PC-9 (cell line): ENCODE measurements around the gene BMP5. TPM values are rescaled to one million over a fixed set of nuclear protein-coding genes. Genes with fewer than 3 reads are reported as not detected.

Experiments used
- BruUV-seq: library from RNA; stranded (reverse); fragments of 400-500 nt; replicated peaks from 2 replicates; lab custom pipeline; 2021; lab: Mats Ljungman, UMichigan
- CTCF ChIA-PET: fragments of 300-600 bp; sonication (Branson Sonifier 250); formaldehyde crosslinking; loops from one replicate; lab custom pipeline; 2022; ENCODE audit warnings: antibody characterized with exemption; lab: Charles Lee
- POLR2A ChIA-PET: fragments of 300-600 bp; sonication (Branson Sonifier 250); formaldehyde crosslinking; loops from one replicate; lab custom pipeline; 2022; ENCODE audit warnings: antibody characterized with exemption; ENCODE audit not compliant: unreplicated experiment; lab: Charles Lee
- DNase-seq, 2 experiments: peaks; one replicate each; pipeline versions ENCODE4 v3.0.0 to v3.0.0-alpha.2; 2015 to 2022; ENCODE audit warnings: mixed read lengths in 1 of 2
- H2AFZ ChIP-seq: fragments of 200-600 bp; sonication (generic); 2 replicates; pipeline ENCODE4 v1.8.1; 2017; ENCODE audit warnings: antibody characterized with exemption
- H3F3A ChIP-seq: fragments of 200-600 bp; sonication (generic); 2 replicates; pipeline ENCODE4 v1.8.1; 2017; ENCODE audit warnings: antibody characterized with exemption, mild to moderate bottlenecking, low read depth; ENCODE audit not compliant: insufficient read depth
- H3K27ac ChIP-seq: fragments of 200-600 bp; sonication (generic); 2 replicates; pipeline ENCODE4 v1.6.1; 2016; ENCODE audit warnings: mixed run types
- H3K27me3 ChIP-seq: fragments of 200-600 bp; sonication (generic); 2 replicates; pipeline ENCODE4 v1.6.1; 2016; ENCODE audit warnings: low read depth, mixed run types; ENCODE audit not compliant: insufficient read depth
- H3K36me3 ChIP-seq: fragments of 200-600 bp; sonication (generic); 2 replicates; pipeline ENCODE4 v1.6.1; 2016; ENCODE audit warnings: low read depth, mixed run types
- H3K4me1 ChIP-seq: fragments of 200-600 bp; sonication (generic); replicated peaks from 2 replicates; pipeline ENCODE4 v1.6.1; 2016; ENCODE audit warnings: mixed run types; ENCODE audit not compliant: insufficient read depth
- H3K4me2 ChIP-seq: fragments of 200-600 bp; sonication (generic); 2 replicates; pipeline ENCODE4 v1.6.1; 2017; ENCODE audit warnings: mixed run types
- H3K4me3 ChIP-seq: fragments of 200-600 bp; sonication (generic); 2 replicates; pipeline ENCODE4 v1.6.1; 2016; ENCODE audit warnings: mixed run types
- H3K79me2 ChIP-seq: fragments of 200-600 bp; sonication (generic); 2 replicates; pipeline ENCODE4 v1.6.1; 2017; ENCODE audit warnings: low read depth, mixed run types
- H3K9me2 ChIP-seq: fragments of 200-600 bp; sonication (generic); 2 replicates; pipeline ENCODE4 v1.8.1; 2017; ENCODE audit warnings: mild to moderate bottlenecking; ENCODE audit not compliant: insufficient read depth
- H3K9me3 ChIP-seq: fragments of 200-600 bp; sonication (generic); 2 replicates; pipeline ENCODE4 v1.8.1; 2016; ENCODE audit warnings: low read depth; ENCODE audit not compliant: insufficient read depth
- H4K20me1 ChIP-seq: fragments of 200-600 bp; sonication (generic); 2 replicates; pipeline ENCODE4 v1.8.1; 2017; ENCODE audit not compliant: insufficient read depth
- CTCF ChIP-seq: fragments of 200-600 bp; sonication (generic); conservative IDR thresholded peaks from 2 replicates; pipeline ENCODE4 v1.6.1; 2017; ENCODE audit warnings: mixed run types, antibody characterized with exemption, mild to moderate bottlenecking, moderate library complexity
- EZH2 ChIP-seq: fragments of 200-600 bp; sonication (generic); IDR thresholded peaks from 2 replicates; pipeline ENCODE4 v1.8.0; 2017; ENCODE audit warnings: antibody characterized with exemption, low read depth
- intact Hi-C: fragments of 100-400 bp; cut with micrococcal nuclease; formaldehyde crosslinking; loops from one replicate; pipeline ENCODE4 v1.10.0; 2022; ENCODE audit not compliant: unreplicated experiment
- total RNA-seq: library from RNA; stranded (reverse); gene quantifications from 2 replicates; pipeline ENCODE4 v1.2.3, GENCODE V29; 2021

BMP5 gene
- total RNA-seq, 1 experiment from 2014 or later, result 0.20 TPM

- POLR2A ChIA-PET, result interaction anchor here (0.6 to 0.7 kb wide), 2 partner anchors 27 to 946 kb away, joined by 3 read pairs; no protein-coding TSS in a partner anchor
- CTCF ChIA-PET, result no interaction called here
- H3K9me2 ChIP-seq, result no peaks in the 10 kb centered on the region
- H4K20me1 ChIP-seq, result no peaks in the 10 kb centered on the region
- no peaks in the 10 kb centered on the region for H3K4me1 ChIP-seq
- BruUV-seq, result no TSS peak
- H3K27ac ChIP-seq, result no peak overlapping the region
- TF ChIP-seq CTCF (no peak), EZH2 (no peak)
- intact Hi-C loops, result no loop called here
- DNase-seq, result no peak
- no peak overlapping the region for H3K4me2 ChIP-seq
- H2AFZ ChIP-seq, result no peak overlapping the region
- H3K9me3 ChIP-seq, result no peaks in the 10 kb centered on the region
- H3F3A ChIP-seq, result no peaks in the 10 kb centered on the region
- H3K27me3 ChIP-seq, result no peaks in the 10 kb centered on the region
- H3K36me3 ChIP-seq, result no peaks in the 10 kb centered on the region
- H3K79me2 ChIP-seq, result no peaks in the 10 kb centered on the region
- no peak overlapping the region for H3K4me3 ChIP-seq
These were observed 20.8 kb upstream of the BMP5 start for GRCh38 chr6:55895972-55896730.

- POLR2A ChIA-PET, result no interaction called here
- BruUV-seq, result no TSS peak
- Histone ChIP-seq H3K27ac (no peak overlapping the region), H3K79me2 (no peaks in the 10 kb centered on the region), H2AFZ (no peak overlapping the region), H3K4me1 (no peaks in the 10 kb centered on the region), H3K27me3 (no peaks in the 10 kb centered on the region), H3K36me3 (no peaks in the 10 kb centered on the region), H3K4me3 (no peak overlapping the region), H3F3A (no peaks in the 10 kb centered on the region), H3K4me2 (no peak overlapping the region), H3K9me2 (peaks cover 9% of the 10 kb centered on the region; the same call in 1 of the 2 replicates), H4K20me1 (no peaks in the 10 kb centered on the region), H3K9me3 (no peaks in the 10 kb centered on the region)
- CTCF ChIA-PET, result no interaction called here
- intact Hi-C loops, result no loop called here
- no peak for DNase-seq
- TF ChIP-seq EZH2 (no peak), CTCF (no peak)
These were observed 17.5 kb upstream of the BMP5 start for GRCh38 chr6:55892749-55893357.

- H3K27ac ChIP-seq, result no peak overlapping the region
- H3K9me3 ChIP-seq, result no peaks in the 10 kb centered on the region
- CTCF ChIA-PET, result no interaction called here
These were observed 13.5 kb upstream of the BMP5 start for GRCh38 chr6:55888917-55889316.

More at GRCh38 chr6:55888917-55889316, 13.5 kb upstream of the BMP5 start:
- TF ChIP-seq EZH2 (no peak), CTCF (no peak)
- POLR2A ChIA-PET, result no interaction called here
- BruUV-seq, result no TSS peak
- H3K27me3 ChIP-seq, result no peaks in the 10 kb centered on the region
- no peak for DNase-seq
- H3K9me2 ChIP-seq, result peaks cover 9% of the 10 kb centered on the region; the same call in 1 of the 2 replicates
- no peaks in the 10 kb centered on the region for H3K79me2 ChIP-seq
- no peaks in the 10 kb centered on the region for H3F3A ChIP-seq
- intact Hi-C loops, result loop anchor here (5.0 to 10.0 kb wide), 2 partner anchors 364 to 612 kb away; no protein-coding TSS in a partner anchor
- no peak overlapping the region for H3K4me2 ChIP-seq
- no peaks in the 10 kb centered on the region for H4K20me1 ChIP-seq
- no peaks in the 10 kb centered on the region for H3K36me3 ChIP-seq
- no peaks in the 10 kb centered on the region for H3K4me1 ChIP-seq
- peak overlapping the region; percentile 52; the same call in 1 of the 2 replicates for H2AFZ ChIP-seq
- H3K4me3 ChIP-seq, result no peak overlapping the region
